ENCODE results near the gene STEEP1. TPM values are rescaled to one million over a fixed set of nuclear protein-coding genes. Genes with fewer than 3 reads are reported as not detected.

Gene STEEP1
- total RNA-seq, 1 experiment from 2014 or later = 28.2 TPM

GRCh38 chrX:119489212-119490074 is 75.8 kb downstream of the STEEP1 start:
- Histone ChIP-seq H3K4me2 (ENCODE audit: low read length) (no peak overlapping the region), H3K9ac (ENCODE audit: low read length) (no peak overlapping the region), H2AFZ (ENCODE audit: low read depth, low read length, poor library complexity, severe bottlenecking) (no peak overlapping the region), H3K4me3 (replicated peaks in 1 of 2; ENCODE audit: low read depth in 1 of 2, low read length in 2 of 2) (no peak overlapping the region), H3K4me1 (ENCODE audit: control insufficient read depth in 1 of 2, insufficient read depth in 2 of 2, low read length in 2 of 2) (no peaks in the 10 kb centered on the region), H3K79me2 (ENCODE audit: insufficient read depth, low read length) (no peaks in the 10 kb centered on the region), H3K36me3 (ENCODE audit: control insufficient read depth in 1 of 2, insufficient read depth in 2 of 2, low read length in 2 of 2) (no peaks in the 10 kb centered on the region), H3K27me3 (ENCODE audit: insufficient read depth, low read length) (no peaks in the 10 kb centered on the region), H3K9me2 (ENCODE audit: insufficient read depth) (no peaks in the 10 kb centered on the region), H3K9me3 (ENCODE audit: control insufficient read depth in 1 of 2, insufficient read depth in 1 of 2, low read depth in 1 of 2, low read length in 2 of 2) (no peaks in the 10 kb centered on the region), H3K27ac (ENCODE audit: low read depth, low read length) (no peak overlapping the region), H4K20me1 (ENCODE audit: insufficient read depth) (no peaks in the 10 kb centered on the region)
- ChIA-PET RAD21 (ENCODE audit: low non-redundant PET in 1 of 2, low total read pairs in 2 of 2, uncharacterized antibody in 2 of 2, unreplicated experiment in 2 of 2) (interaction anchor here (0.9 to 1.2 kb wide), 3 partner anchors 23 kb away, joined by 3 to 7 read pairs (median 4); no protein-coding TSS in a partner anchor), POLR2A (interaction anchor here (0.6 to 0.9 kb wide), 2 partner anchors 16 to 23 kb away, joined by 3 read pairs; no protein-coding TSS in a partner anchor), CTCF (interaction anchor here (3.5 kb wide), 1 partner anchor 23 kb away, joined by 21 read pairs; no protein-coding TSS in a partner anchor)
- TF ChIP-seq ATF3 (IDR thresholded peaks at IDR 0.05) = no peak
- ATAC-seq (peak; percentile 63), DNase-seq (ENCODE audit: low read depth, low spot score) (no peak)
- intact Hi-C loops (cut with micrococcal nuclease) = no loop called here
- TSS peak; percentile 100 for BruUV-seq (replicated peaks)

GRCh38 chrX:119488749-119489148 is 76.5 kb downstream of the STEEP1 start:
- H3K4me2 ChIP-seq (ENCODE audit: low read length) = no peak overlapping the region
- TF ChIP-seq EZH2phosphoT487 (IDR thresholded peaks at IDR 0.05; ENCODE audit: borderline replicate concordance) (no peak), RAD21 (IDR thresholded peaks at IDR 0.05; ENCODE audit: low read depth) (peak; percentile 73), CTCF (IDR thresholded peaks at IDR 0.05 in 2 of 3, conservative IDR thresholded peaks at IDR 0.05 in 1 of 3; ENCODE audit: borderline replicate concordance in 1 of 3, insufficient read depth in 1 of 3, low read depth in 2 of 3, low read length in 2 of 3) (peak; percentile 46 to 73 (median 50); a peak in 5 of 6 replicates), MAX (IDR thresholded peaks at IDR 0.05) (no peak)
- no TSS peak for BruUV-seq (replicated peaks)
- peak; percentile 72 for ATAC-seq
- CTCF ChIA-PET = interaction anchor here (3.5 kb wide), 1 partner anchor 23 kb away, joined by 21 read pairs; no protein-coding TSS in a partner anchor
- no peaks in the 10 kb centered on the region for H3K36me3 ChIP-seq (ENCODE audit: control insufficient read depth in 1 of 2, insufficient read depth in 2 of 2, low read length in 2 of 2)
- no peaks in the 10 kb centered on the region for H4K20me1 ChIP-seq (ENCODE audit: insufficient read depth)
- RAD21 ChIA-PET (ENCODE audit: low non-redundant PET in 1 of 2, low total read pairs in 2 of 2, uncharacterized antibody in 2 of 2, unreplicated experiment in 2 of 2) = interaction anchor here (0.9 to 1.2 kb wide), 2 partner anchors 24 kb away, joined by 4 to 7 read pairs; no protein-coding TSS in a partner anchor
- no peaks in the 10 kb centered on the region for H3K79me2 ChIP-seq (ENCODE audit: insufficient read depth, low read length)
- H2AFZ ChIP-seq (ENCODE audit: low read depth, low read length, poor library complexity, severe bottlenecking) = no peak overlapping the region
- no peak overlapping the region for H3K4me3 ChIP-seq (replicated peaks in 1 of 2; ENCODE audit: low read depth in 1 of 2, low read length in 2 of 2)
- no peaks in the 10 kb centered on the region for H3K27me3 ChIP-seq (ENCODE audit: insufficient read depth, low read length)
- no peaks in the 10 kb centered on the region for H3K9me3 ChIP-seq (ENCODE audit: control insufficient read depth in 1 of 2, insufficient read depth in 1 of 2, low read depth in 1 of 2, low read length in 2 of 2)
- intact Hi-C loops (cut with micrococcal nuclease) = loop anchor here (1.0 kb wide), 1 partner anchor 24 kb away; no protein-coding TSS in a partner anchor
- no peaks in the 10 kb centered on the region for H3K4me1 ChIP-seq (ENCODE audit: control insufficient read depth in 1 of 2, insufficient read depth in 2 of 2, low read length in 2 of 2)
- no peak for DNase-seq (ENCODE audit: low read depth, low spot score)
- POLR2A ChIA-PET = interaction anchor here (0.9 kb wide), 1 partner anchor 24 kb away, joined by 3 read pairs; no protein-coding TSS in a partner anchor
- no peaks in the 10 kb centered on the region for H3K9me2 ChIP-seq (ENCODE audit: insufficient read depth)
- no peak overlapping the region for H3K9ac ChIP-seq (ENCODE audit: low read length)
- H3K27ac ChIP-seq (ENCODE audit: low read depth, low read length) = no peak overlapping the region
